ENCODE measurements around the gene OLFML1.

DNA sequence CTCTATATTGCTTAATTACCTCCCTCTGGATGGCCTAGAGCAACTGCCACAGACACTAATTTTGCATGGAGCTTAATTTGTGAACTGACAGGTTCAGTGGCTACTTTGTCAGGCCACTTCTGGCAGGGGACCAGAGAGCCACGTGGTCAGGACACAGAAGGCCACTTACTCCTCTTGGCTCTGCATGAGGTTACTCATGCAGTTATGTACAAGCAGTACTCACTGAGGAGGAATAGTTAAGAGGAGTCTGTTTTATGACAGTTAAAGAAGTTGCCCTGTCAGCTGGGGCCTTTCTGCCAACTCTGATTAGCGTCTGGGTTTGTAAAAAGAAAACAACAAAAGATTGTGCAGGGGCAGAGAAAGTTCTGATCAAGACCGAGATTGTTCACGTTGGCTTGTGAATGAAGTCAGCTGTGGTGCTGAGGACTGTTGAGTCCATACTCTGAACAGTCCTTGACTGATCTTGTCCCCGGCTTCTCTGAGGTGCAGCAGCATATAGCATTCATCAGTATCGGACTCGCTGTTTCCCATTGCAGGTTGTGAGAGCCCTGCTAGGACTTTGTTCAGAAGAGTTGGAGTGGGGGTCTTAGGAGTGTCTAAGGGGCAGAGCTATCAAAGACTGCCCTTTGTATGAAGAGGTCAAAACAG is 69.9 kb downstream of the OLFML1 start:
- no peak for TF ChIP-seq POLR2A (IDR thresholded peaks at IDR 0.05; ENCODE audit: low read depth, low read length)
- TF ChIP-seq POLR2AphosphoS5 (IDR thresholded peaks at IDR 0.05; ENCODE audit: low read depth, low read length), result no peak
- TF ChIP-seq TAF1 (IDR thresholded peaks at IDR 0.05; ENCODE audit: low read depth, low read length), result no peak
- TF ChIP-seq SPI1 (IDR thresholded peaks at IDR 0.05; ENCODE audit: low read depth, low read length), result no peak
- TF ChIP-seq POU2F2 (IDR thresholded peaks at IDR 0.05; ENCODE audit: low read depth, low read length), result no peak
